Uterus (tissue), 4 donors: ENCODE results near the gene CLIC3. TPM values are rescaled to one million over a fixed set of nuclear protein-coding genes. Genes with fewer than 3 reads are reported as not detected.

ENCODE experiments used
- DNase-seq, 2 donors: peaks; one replicate each; pipeline ENCODE4 v3.0.0-alpha.2; 2019 to 2020
- H3K27ac ChIP-seq, 2 donors: fragments of 200-600 bp; sonication (generic); 1 replicate in 1 of 2; 2 replicates in 1 of 2; pipeline ENCODE4 v1.5.1; 2016 to 2018
- H3K27me3 ChIP-seq, 2 donors: fragments of 200-600 bp; sonication (generic); one replicate each; pipeline ENCODE4 v1.5.1; 2018 to 2019; ENCODE audit warnings: control low read depth in 1 of 2
- H3K36me3 ChIP-seq, 2 donors: fragments of 200-600 bp; sonication (generic); one replicate each; pipeline ENCODE4 v1.5.1; 2019; ENCODE audit warnings: control low read depth in 1 of 2
- H3K4me1 ChIP-seq, 2 donors: fragments of 200-600 bp; sonication (generic); one replicate each; pipeline ENCODE4 v1.5.1; 2018 to 2019; ENCODE audit warnings: control low read depth in 1 of 2
- H3K4me3 ChIP-seq, 2 donors: fragments of 200-600 bp; sonication (generic); 1 replicate in 1 of 2; 2 replicates in 1 of 2; pipeline ENCODE4 v1.5.1; 2018 to 2019; ENCODE audit warnings: mild to moderate bottlenecking in 1 of 2
- H3K9me3 ChIP-seq, 2 donors: fragments of 200-600 bp; sonication (generic); one replicate each; pipeline ENCODE4 v1.5.1; 2019; ENCODE audit warnings: control low read depth in 1 of 2
- CTCF ChIP-seq, 4 experiments: fragments of 200-600 bp in 2 of 4; fragments of 450-650 bp in 2 of 4; sonication (generic) in 2 of 4; IDR thresholded peaks; one replicate each; pipeline ENCODE4 v1.5.1; 2016 to 2019; ENCODE audit warnings: antibody characterized with exemption in 4 of 4, mild to moderate bottlenecking in 2 of 4, moderate library complexity in 1 of 4
- POLR2A ChIP-seq, 2 donors: fragments of 450-650 bp; IDR thresholded peaks; one replicate each; pipeline ENCODE4 v1.6.1; 2016; ENCODE audit warnings: antibody characterized with exemption in 2 of 2, mild to moderate bottlenecking in 1 of 2, moderate library complexity in 1 of 2
- intact Hi-C: fragments of 100-400 bp; cut with DNase I; formaldehyde crosslinking; loops from one replicate; pipeline ENCODE4 v1.15.1; 2023; ENCODE audit warnings: low total_unique reads
- total RNA-seq, 4 donors: library from RNA; depleted of rRNA in 3 of 4; stranded (reverse); fragments of >200 nt in 3 of 4; gene quantifications; one replicate each; pipeline versions ENCODE4 v1.1.0 to v1.2.4, GENCODE V29; 2014 to 2023
- donor health status: DM: yes; HTN: yes; CAD: no.

Gene CLIC3
- total RNA-seq, 4 donors from 2014 or later: 1.5 TPM; not detected in 2

- H3K9me3 ChIP-seq: no peaks in the 10 kb centered on the region
- TF ChIP-seq POLR2A (IDR thresholded peaks at IDR 0.05): no peak
- H3K4me1 ChIP-seq: no peaks in the 10 kb centered on the region
- no peaks in the 10 kb centered on the region for H3K27me3 ChIP-seq
- no peak for DNase-seq
- H3K27ac ChIP-seq: no peak overlapping the region
- intact Hi-C loops: no loop called here
- no peaks in the 10 kb centered on the region for H3K36me3 ChIP-seq
- H3K4me3 ChIP-seq: no peak overlapping the region
Measured at GRCh38 chr9:137019891-137020683, 23.7 kb upstream of the CLIC3 start.

DNA sequence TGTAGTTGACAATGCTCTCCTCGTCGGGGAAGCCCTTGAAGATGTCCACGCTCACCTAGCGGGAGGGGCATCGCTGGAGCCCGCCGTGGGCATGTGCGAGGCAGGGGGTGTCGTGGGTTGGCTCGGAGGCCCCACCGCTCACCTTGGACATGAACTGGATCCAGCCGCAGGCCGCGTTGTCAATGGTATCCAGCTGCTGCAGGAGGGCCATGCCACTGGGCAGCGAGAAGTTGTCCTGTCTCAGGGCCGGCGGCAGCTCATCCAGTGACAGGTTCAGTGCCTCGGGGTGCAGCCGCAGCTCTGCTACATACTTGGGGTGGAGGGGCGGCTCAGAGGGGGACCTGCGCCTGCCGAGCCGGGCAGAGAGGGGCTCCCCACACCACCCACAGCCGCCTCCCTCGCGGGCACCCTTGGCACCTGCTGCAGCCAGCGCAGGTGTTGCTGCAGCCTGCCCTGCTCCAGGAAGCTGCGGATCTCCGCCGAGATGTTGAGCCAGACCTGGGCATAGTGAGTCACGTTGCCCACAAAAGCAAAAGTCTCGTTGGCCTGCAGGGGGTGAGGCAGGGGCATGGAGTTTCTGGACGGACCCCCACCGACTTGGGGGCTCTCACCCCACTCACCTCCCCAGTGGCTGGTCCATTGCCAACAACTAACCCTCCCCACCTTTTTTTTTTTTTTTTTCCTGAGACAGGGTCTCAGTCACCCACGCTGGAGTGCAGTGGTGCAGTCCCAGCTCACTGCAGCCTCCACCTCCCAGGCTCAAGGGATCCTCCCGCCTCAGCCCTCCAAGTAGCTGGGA lies 22.6 kb upstream of the CLIC3 start:
- no peaks in the 10 kb centered on the region for H3K4me1 ChIP-seq
- intact Hi-C loops: no loop called here
- H3K27ac ChIP-seq: no peak overlapping the region
- no peak for TF ChIP-seq POLR2A (IDR thresholded peaks at IDR 0.05)
- TF ChIP-seq CTCF (IDR thresholded peaks at IDR 0.05): no peak
- no peaks in the 10 kb centered on the region for H3K36me3 ChIP-seq
- no peaks in the 10 kb centered on the region for H3K27me3 ChIP-seq
- no peak overlapping the region for H3K4me3 ChIP-seq
- DNase-seq: no peak
- no peaks in the 10 kb centered on the region for H3K9me3 ChIP-seq

- H3K27me3 ChIP-seq: no peaks in the 10 kb centered on the region
- H3K36me3 ChIP-seq: no peaks in the 10 kb centered on the region
- H3K4me3 ChIP-seq: no peak overlapping the region
- intact Hi-C loops: no loop called here
- DNase-seq: no peak
- no peak for TF ChIP-seq POLR2A (IDR thresholded peaks at IDR 0.05)
- no peak for TF ChIP-seq CTCF (IDR thresholded peaks at IDR 0.05)
- H3K27ac ChIP-seq: no peak overlapping the region
- H3K9me3 ChIP-seq: no peaks in the 10 kb centered on the region
- no peaks in the 10 kb centered on the region for H3K4me1 ChIP-seq
Measured at GRCh38 chr9:137017791-137018497, 21.6 kb upstream of the CLIC3 start.

GRCh38 chr9:137017071-137017470 lies 20.7 kb upstream of the CLIC3 start:
- Histone ChIP-seq H3K9me3 (no peaks in the 10 kb centered on the region), H3K4me3 (no peak overlapping the region), H3K36me3 (no peaks in the 10 kb centered on the region), H3K27me3 (no peaks in the 10 kb centered on the region), H3K27ac (no peak overlapping the region), H3K4me1 (no peaks in the 10 kb centered on the region)
- TF ChIP-seq CTCF (IDR thresholded peaks at IDR 0.05): no peak
- no peak for TF ChIP-seq POLR2A (IDR thresholded peaks at IDR 0.05)
- intact Hi-C loops: no loop called here
- DNase-seq: no peak

DNA sequence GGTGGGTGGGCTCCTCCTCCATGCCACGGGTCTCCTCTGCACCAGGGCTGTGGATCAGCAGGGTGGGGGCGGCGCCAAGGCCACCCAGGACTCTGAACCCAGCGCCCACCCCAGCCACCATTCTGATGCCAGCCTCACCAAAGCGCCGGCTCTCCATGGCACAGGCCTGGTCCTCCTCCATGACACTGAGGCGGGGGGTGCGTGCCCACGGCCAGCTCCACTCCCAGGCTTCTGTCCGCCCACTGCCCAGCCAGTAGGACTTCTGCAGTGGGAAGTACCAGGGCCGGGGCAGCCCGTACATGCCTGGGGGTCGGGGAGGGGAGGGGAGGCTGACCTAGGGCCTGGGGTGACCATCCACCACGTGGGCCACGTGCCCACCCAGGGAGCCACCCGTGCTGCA lies 20.1 kb upstream of the CLIC3 start:
- H3K27me3 ChIP-seq: no peaks in the 10 kb centered on the region
- intact Hi-C loops: no loop called here
- H3K36me3 ChIP-seq: no peaks in the 10 kb centered on the region
- DNase-seq: no peak
- H3K9me3 ChIP-seq: no peaks in the 10 kb centered on the region
- H3K4me3 ChIP-seq: no peak overlapping the region
- TF ChIP-seq POLR2A (IDR thresholded peaks at IDR 0.05): no peak
- TF ChIP-seq CTCF (IDR thresholded peaks at IDR 0.05): no peak
- H3K4me1 ChIP-seq: no peaks in the 10 kb centered on the region
- no peak overlapping the region for H3K27ac ChIP-seq
